GM12878 (cell line): ENCODE data around the gene SLC29A4. TPM values are rescaled to one million over a fixed set of nuclear protein-coding genes. Genes with fewer than 3 reads are reported as not detected.
"Not testable (repeated sequence)": the region's sequence is repeated elsewhere in the genome, so short reads cannot be mapped to it uniquely, and the experiment has no call there.

ENCODE experiments used
- ATAC-seq: fragments of 200-7000 bp; cut with Tn5 transposase; 3 replicates; pipeline ENCODE4 v1.9.1; 2020; ENCODE audit warnings: mild to moderate bottlenecking, moderate library complexity
- BruUV-seq: library from RNA; stranded (reverse); fragments of 400-500 nt; replicated peaks from 2 replicates; lab custom pipeline; 2021; lab: Mats Ljungman, UMichigan
- CTCF ChIA-PET: fragments of 300-600 bp; sonication (Branson Sonifier 250); formaldehyde crosslinking; extraction: SDS; loops from one replicate; lab custom pipeline; 2021; ENCODE audit warnings: inconsistent platforms; lab: Yijun Ruan, JAX
- POLR2A ChIA-PET: fragments of 350-600 bp; formaldehyde crosslinking; extraction: SDS; loops from one replicate; lab custom pipeline; 2021; ENCODE audit warnings: inconsistent platforms; lab: Charles Lee
- RAD21 ChIA-PET: fragments of 300-600 bp; sonication (Branson Sonifier 250); formaldehyde crosslinking; loops from one replicate; lab custom pipeline; 2023; ENCODE audit warnings: antibody characterized with exemption; ENCODE audit not compliant: unreplicated experiment; lab: Charles Lee
- SMC1A ChIA-PET: fragments of 300-600 bp; sonication (Branson Sonifier 250); formaldehyde crosslinking; loops from one replicate; lab custom pipeline; 2023; ENCODE audit not compliant: unreplicated experiment, uncharacterized antibody; lab: Charles Lee
- DNase-seq: peaks from one replicate; pipeline ENCODE4 v3.0.0-alpha.2; 2011; ENCODE audit warnings: low read depth, low spot score
- FAIRE-seq: peaks from 3 replicates; lab custom pipeline; 2011; peaks lifted over from hg19 to GRCh38; lab: Jason Lieb, UNC
- H2AFZ ChIP-seq: 2 replicates; pipeline ENCODE4 v1.6.0; 2011; ENCODE audit warnings: low read depth, low read length, control low read depth; ENCODE audit not compliant: control insufficient read depth
- H3K27ac ChIP-seq: 2 replicates; pipeline ENCODE4 v1.5.1; 2011; ENCODE audit warnings: control low read depth; ENCODE audit not compliant: control insufficient read depth, insufficient read depth
- H3K27me3 ChIP-seq, 2 experiments: replicated peaks in 1 of 2; 2 replicates each; pipeline versions ENCODE4 v1.6.0 to v1.6.1; 2011; ENCODE audit warnings: low read length in 1 of 2; ENCODE audit not compliant: control insufficient read depth in 2 of 2, insufficient read depth in 2 of 2
- H3K36me3 ChIP-seq, 2 experiments: 2 replicates each; pipeline ENCODE4 v1.5.1; 2011; ENCODE audit warnings: low read length in 1 of 2; ENCODE audit not compliant: control insufficient read depth in 2 of 2, insufficient read depth in 2 of 2
- H3K4me1 ChIP-seq: 2 replicates; pipeline ENCODE4 v1.6.1; 2011; ENCODE audit warnings: mild to moderate bottlenecking, low read length, moderate library complexity, mixed read lengths; ENCODE audit not compliant: control insufficient read depth, insufficient read depth
- H3K4me2 ChIP-seq: 2 replicates; pipeline ENCODE4 v1.6.0; 2011; ENCODE audit warnings: control low read depth; ENCODE audit not compliant: control insufficient read depth, insufficient read depth
- H3K4me3 ChIP-seq: fragments of 200-600 bp; sonication (generic); 2 replicates; pipeline ENCODE4 v1.5.1; 2016
- H3K79me2 ChIP-seq: 2 replicates; pipeline ENCODE4 v1.6.0; 2011; ENCODE audit warnings: low read length; ENCODE audit not compliant: control insufficient read depth, insufficient read depth
- H3K9ac ChIP-seq: 2 replicates; pipeline ENCODE4 v1.8.0; 2011; ENCODE audit warnings: low read length, control low read depth, mixed read lengths; ENCODE audit not compliant: control insufficient read depth, insufficient read depth
- H3K9me3 ChIP-seq: replicated peaks from 3 replicates; pipeline ENCODE4 v1.5.1; 2011; ENCODE audit warnings: mild to moderate bottlenecking, low read length; ENCODE audit not compliant: control insufficient read depth, insufficient read depth
- H4K20me1 ChIP-seq: 2 replicates; pipeline ENCODE4 v1.6.0; 2011; ENCODE audit not compliant: control insufficient read depth, insufficient read depth
- BCL3 ChIP-seq: IDR thresholded peaks from 2 replicates; pipeline ENCODE4 v1.6.1; 2011; ENCODE audit warnings: borderline replicate concordance, low read depth, mild to moderate bottlenecking, moderate library complexity, low read length; ENCODE audit not compliant: insufficient read depth, poor library complexity, severe bottlenecking
- MYB ChIP-seq: fragments of 150-350 bp; IDR thresholded peaks from 2 replicates; pipeline ENCODE4 v1.6.1; 2014; ENCODE audit warnings: mild to moderate bottlenecking, low read depth, low read length, borderline replicate concordance
- PBX3 ChIP-seq: IDR thresholded peaks from 2 replicates; pipeline ENCODE4 v1.6.1; 2011; ENCODE audit warnings: mild to moderate bottlenecking, low read depth, low read length, moderate library complexity; ENCODE audit not compliant: insufficient replicate concordance
- WGBS: methylation state at CpG from one replicate; pipeline ENCODE4 v1.1.6; 2016; ENCODE audit warnings: low lambda C conversion rate; ENCODE audit not compliant: insufficient replicate concordance, insufficient coverage; ENCODE audit errors: missing lambda C conversion rate; 5-methylcytosine and 5-hydroxymethylcytosine counted together
- in situ Hi-C: fragments of 300-500 bp; cut with MboI; formaldehyde crosslinking; loops from 9 replicates; pipeline ENCODE4 v1.14.3; 2018; ENCODE audit warnings: mixed read lengths
- intact Hi-C: fragments of 100-400 bp; cut with micrococcal nuclease; formaldehyde crosslinking; loops from one replicate; pipeline ENCODE4 v1.14.2; 2022; ENCODE audit not compliant: unreplicated experiment
- polyA plus RNA-seq, 11 experiments: library from polyadenylated mRNA; depleted of rRNA in 4 of 11; unstranded in 6 of 11; stranded (reverse) in 5 of 11; fragments of >200 nt; fragmentation: Nextera tagmentation in 4 of 11; fragmentation: Illumina TruSeq in 1 of 11; extraction: Ambion mirVana in 4 of 11; extraction: Trizol in 1 of 11; gene quantifications; 1 replicate in 1 of 11; 2 replicates in 10 of 11; pipeline versions ENCODE4 v1.2.1 to v1.2.3, GENCODE V29; 2011 to 2016; ENCODE audit warnings: inconsistent platforms in 2 of 11, missing spikeins in 2 of 11, low read depth in 1 of 11
- total RNA-seq, 4 experiments: library from RNA; depleted of rRNA in 3 of 4; stranded (reverse); fragments of >200 nt in 3 of 4; fragmentation: Illumina TruSeq in 1 of 4; extraction: Trizol in 1 of 4; gene quantifications; 2 replicates each; pipeline versions ENCODE4 v1.2.1 to v1.2.3, GENCODE V29; 2013 to 2021

The SLC29A4 gene
- total and polyA plus RNA-seq, 10 of the 15 experiments (the other 5 are each of a cell fraction or from before 2014, with no cell fraction given) = 0.11 to 0.72 (median 0.23) TPM; not detected in 3

GRCh38 chr7:5310822-5311405, 28.2 kb downstream of the SLC29A4 start:
- Histone ChIP-seq H3K9ac (no peak overlapping the region), H3K4me1 (no peaks in the 10 kb centered on the region), H3K4me2 (no peak overlapping the region), H3K9me3 (no peaks in the 10 kb centered on the region), H3K36me3 (peaks cover 1 to 4% of the 10 kb centered on the region in 2 experiments; a peak in 2 of 4 replicates), H3K4me3 (no peak overlapping the region), H3K79me2 (no peaks in the 10 kb centered on the region), H4K20me1 (no peaks in the 10 kb centered on the region), H3K27me3 (no peaks in the 10 kb centered on the region), H2AFZ (no peak overlapping the region), H3K27ac (no peak overlapping the region)
- DNase-seq (no peak), FAIRE-seq (no peak), ATAC-seq (no peak)
- ChIA-PET POLR2A (no interaction called here), CTCF (no interaction called here), SMC1A (no interaction called here), RAD21 (no interaction called here)
- intact Hi-C loops = no loop called here
- in situ Hi-C loops = no loop called here
- TF ChIP-seq PBX3 (peak; percentile 5), BCL3 (peak; percentile 90), MYB (no peak)
- WGBS = 98% methylated on average over 16 of the region's 16 CpGs
- no TSS peak for BruUV-seq

- BruUV-seq, H3K9ac ChIP-seq, DNase-seq, H3K36me3 ChIP-seq, SMC1A ChIA-PET, H3K27ac ChIP-seq, H3K27me3 ChIP-seq, ATAC-seq, FAIRE-seq, H2AFZ ChIP-seq, H4K20me1 ChIP-seq, in situ Hi-C loops, H3K4me3 ChIP-seq, intact Hi-C loops, RAD21 ChIA-PET, H3K4me1 ChIP-seq, H3K9me3 ChIP-seq, POLR2A ChIA-PET, CTCF ChIA-PET, H3K79me2 ChIP-seq, H3K4me2 ChIP-seq: not testable (repeated sequence)
- 90% methylated on average over 31 of the region's 46 CpGs for WGBS
These were observed 29.7 kb downstream of the SLC29A4 start for GRCh38 chr7:5312276-5313070.

GRCh38 chr7:5313076-5313885, 30.5 kb downstream of the SLC29A4 start:
- H2AFZ ChIP-seq, H3K36me3 ChIP-seq, FAIRE-seq, POLR2A ChIA-PET, intact Hi-C loops, SMC1A ChIA-PET, H3K27ac ChIP-seq, ATAC-seq, DNase-seq, H3K27me3 ChIP-seq, H3K9me3 ChIP-seq, BruUV-seq, H4K20me1 ChIP-seq, CTCF ChIA-PET, H3K9ac ChIP-seq, RAD21 ChIA-PET, H3K79me2 ChIP-seq, in situ Hi-C loops, H3K4me3 ChIP-seq, H3K4me2 ChIP-seq, H3K4me1 ChIP-seq: not testable (repeated sequence)
- 92% methylated on average over 26 of the region's 48 CpGs for WGBS
